ENCODE data around the gene APBA1. TPM values are rescaled to one million over a fixed set of nuclear protein-coding genes. Genes with fewer than 3 reads are reported as not detected.

The APBA1 gene
- total and polyA plus RNA-seq, 3 experiments from 2014 or later = 0.09 to 0.13 TPM; not detected in 1

GRCh38 chr9:69589156-69589555 lies 83.0 kb downstream of the APBA1 start:
- Histone ChIP-seq H3K4me3 (ENCODE audit: low read length) (no peak overlapping the region), H3K36me3 (ENCODE audit: insufficient read depth, low read length) (no peaks in the 10 kb centered on the region), H3K4me1 (ENCODE audit: insufficient read depth, low read length) (no peaks in the 10 kb centered on the region), H3K27ac (ENCODE audit: low read depth, low read length) (no peak overlapping the region), H3K27me3 (ENCODE audit: insufficient read depth, low read length, poor library complexity, severe bottlenecking) (no peaks in the 10 kb centered on the region), H3K9me3 (ENCODE audit: low read length) (no peaks in the 10 kb centered on the region)
- Mint-ChIP-seq H3K27ac (no peak overlapping the region), H3K9me3 (peaks cover 0 to 2% (median 0%) of the 10 kb centered on the region in 5 donors), H3K4me3 (no peak overlapping the region), H3K27me3 (peaks cover 5 to 7% of the 10 kb centered on the region in 2 donors), H3K4me1 (no peaks in the 10 kb centered on the region), H3K36me3 (no peaks in the 10 kb centered on the region)
- POLR2A ChIA-PET = no interaction called here
- DNase-seq = no peak
- CTCF ChIA-PET = no interaction called here

GRCh38 chr9:69585571-69585970 lies 86.6 kb downstream of the APBA1 start:
- Mint-ChIP-seq H3K4me1 (no peaks in the 10 kb centered on the region), H3K27me3 (peaks cover 4 to 9% of the 10 kb centered on the region in 2 donors), H3K27ac (no peak overlapping the region), H3K36me3 (no peaks in the 10 kb centered on the region), H3K9me3 (no peaks in the 10 kb centered on the region), H3K4me3 (no peak overlapping the region)
- Histone ChIP-seq H3K27me3 (ENCODE audit: insufficient read depth, low read length, poor library complexity, severe bottlenecking) (no peaks in the 10 kb centered on the region), H3K36me3 (ENCODE audit: insufficient read depth, low read length) (no peaks in the 10 kb centered on the region), H3K4me1 (ENCODE audit: insufficient read depth, low read length) (no peaks in the 10 kb centered on the region), H3K4me3 (ENCODE audit: low read length) (no peak overlapping the region), H3K27ac (ENCODE audit: low read depth, low read length) (no peak overlapping the region), H3K9me3 (ENCODE audit: low read length) (no peaks in the 10 kb centered on the region)
- ChIA-PET POLR2A (no interaction called here), CTCF (no interaction called here)
- DNase-seq = no peak

GRCh38 chr9:69584759-69585158 lies 87.4 kb downstream of the APBA1 start:
- Histone ChIP-seq H3K9me3 (ENCODE audit: low read length) (no peaks in the 10 kb centered on the region), H3K27me3 (ENCODE audit: insufficient read depth, low read length, poor library complexity, severe bottlenecking) (no peaks in the 10 kb centered on the region), H3K27ac (ENCODE audit: low read depth, low read length) (no peak overlapping the region), H3K4me3 (ENCODE audit: low read length) (no peak overlapping the region), H3K36me3 (ENCODE audit: insufficient read depth, low read length) (no peaks in the 10 kb centered on the region), H3K4me1 (ENCODE audit: insufficient read depth, low read length) (no peaks in the 10 kb centered on the region)
- Mint-ChIP-seq H3K36me3 (no peaks in the 10 kb centered on the region), H3K4me3 (no peak overlapping the region), H3K27me3 (peaks cover 4 to 7% of the 10 kb centered on the region in 2 donors), H3K9me3 (no peaks in the 10 kb centered on the region), H3K27ac (no peak overlapping the region), H3K4me1 (no peaks in the 10 kb centered on the region)
- POLR2A ChIA-PET = no interaction called here
- no peak for DNase-seq
- CTCF ChIA-PET = no interaction called here

GRCh38 chr9:69583645-69584234 lies 88.4 kb downstream of the APBA1 start:
- Mint-ChIP-seq H3K4me3 (no peak overlapping the region), H3K4me1 (no peaks in the 10 kb centered on the region), H3K27ac (no peak overlapping the region), H3K9me3 (no peaks in the 10 kb centered on the region), H3K36me3 (no peaks in the 10 kb centered on the region), H3K27me3 (peaks cover 4 to 7% of the 10 kb centered on the region in 2 donors)
- no peak for DNase-seq
- Histone ChIP-seq H3K4me3 (ENCODE audit: low read length) (no peak overlapping the region), H3K9me3 (ENCODE audit: low read length) (no peaks in the 10 kb centered on the region), H3K27me3 (ENCODE audit: insufficient read depth, low read length, poor library complexity, severe bottlenecking) (no peaks in the 10 kb centered on the region), H3K4me1 (ENCODE audit: insufficient read depth, low read length) (no peaks in the 10 kb centered on the region), H3K27ac (ENCODE audit: low read depth, low read length) (no peak overlapping the region), H3K36me3 (ENCODE audit: insufficient read depth, low read length) (no peaks in the 10 kb centered on the region)
- ChIA-PET POLR2A (no interaction called here), CTCF (interaction anchor here (1.3 kb wide), 1 partner anchor 8 kb away, joined by 3 read pairs; no protein-coding TSS in a partner anchor)

- CTCF ChIA-PET = interaction anchor here (1.3 kb wide), 1 partner anchor 9 kb away, joined by 3 read pairs; no protein-coding TSS in a partner anchor
- Mint-ChIP-seq H3K4me1 (no peaks in the 10 kb centered on the region), H3K36me3 (no peaks in the 10 kb centered on the region), H3K27ac (no peak overlapping the region), H3K27me3 (peaks cover 4 to 7% of the 10 kb centered on the region in 2 donors), H3K4me3 (no peak overlapping the region), H3K9me3 (peaks cover 0 to 2% (median 0%) of the 10 kb centered on the region in 5 donors)
- no peak overlapping the region for H3K4me3 ChIP-seq (ENCODE audit: low read length)
- no peak overlapping the region for H3K27ac ChIP-seq (ENCODE audit: low read depth, low read length)
- POLR2A ChIA-PET = no interaction called here
- no peaks in the 10 kb centered on the region for H3K9me3 ChIP-seq (ENCODE audit: low read length)
- H3K36me3 ChIP-seq (ENCODE audit: insufficient read depth, low read length) = no peaks in the 10 kb centered on the region
- no peaks in the 10 kb centered on the region for H3K27me3 ChIP-seq (ENCODE audit: insufficient read depth, low read length, poor library complexity, severe bottlenecking)
- no peak for DNase-seq
- H3K4me1 ChIP-seq (ENCODE audit: insufficient read depth, low read length) = no peaks in the 10 kb centered on the region
These were observed 89.5 kb downstream of the APBA1 start for GRCh38 chr9:69582544-69583297.

GRCh38 chr9:69582018-69582417 lies 90.2 kb downstream of the APBA1 start:
- H3K36me3 Mint-ChIP-seq = no peaks in the 10 kb centered on the region
- Histone ChIP-seq H3K36me3 (ENCODE audit: insufficient read depth, low read length) (no peaks in the 10 kb centered on the region), H3K4me3 (ENCODE audit: low read length) (no peak overlapping the region), H3K9me3 (ENCODE audit: low read length) (no peaks in the 10 kb centered on the region), H3K27me3 (ENCODE audit: insufficient read depth, low read length, poor library complexity, severe bottlenecking) (no peaks in the 10 kb centered on the region), H3K27ac (ENCODE audit: low read depth, low read length) (no peak overlapping the region), H3K4me1 (ENCODE audit: insufficient read depth, low read length) (no peaks in the 10 kb centered on the region)
- peaks cover 2 to 7% of the 10 kb centered on the region in 2 donors for H3K27me3 Mint-ChIP-seq
- peaks cover 0 to 2% (median 0%) of the 10 kb centered on the region in 5 donors for H3K9me3 Mint-ChIP-seq
- DNase-seq = no peak
- H3K4me3 Mint-ChIP-seq = no peak overlapping the region
- ChIA-PET POLR2A (no interaction called here), CTCF (no interaction called here)
- H3K4me1 Mint-ChIP-seq = no peaks in the 10 kb centered on the region
- H3K27ac Mint-ChIP-seq = no peak overlapping the region

GRCh38 chr9:69580582-69581214 lies 91.5 kb downstream of the APBA1 start:
- Histone ChIP-seq H3K9me3 (ENCODE audit: low read length) (no peaks in the 10 kb centered on the region), H3K27me3 (ENCODE audit: insufficient read depth, low read length, poor library complexity, severe bottlenecking) (no peaks in the 10 kb centered on the region), H3K4me3 (ENCODE audit: low read length) (no peak overlapping the region), H3K27ac (ENCODE audit: low read depth, low read length) (no peak overlapping the region), H3K36me3 (ENCODE audit: insufficient read depth, low read length) (no peaks in the 10 kb centered on the region), H3K4me1 (ENCODE audit: insufficient read depth, low read length) (no peaks in the 10 kb centered on the region)
- Mint-ChIP-seq H3K27me3 (peaks cover 0 to 7% of the 10 kb centered on the region in 2 donors), H3K27ac (no peak overlapping the region), H3K4me3 (no peak overlapping the region), H3K9me3 (peaks cover 0 to 2% (median 0%) of the 10 kb centered on the region in 5 donors), H3K4me1 (no peaks in the 10 kb centered on the region), H3K36me3 (no peaks in the 10 kb centered on the region)
- CTCF ChIA-PET = no interaction called here
- no peak for DNase-seq
- POLR2A ChIA-PET = no interaction called here

- CTCF ChIA-PET = no interaction called here
- POLR2A ChIA-PET = no interaction called here
- no peak overlapping the region for H3K4me3 ChIP-seq (ENCODE audit: low read length)
- no peaks in the 10 kb centered on the region for H3K9me3 ChIP-seq (ENCODE audit: low read length)
- H3K36me3 ChIP-seq (ENCODE audit: insufficient read depth, low read length) = no peaks in the 10 kb centered on the region
- H3K27me3 Mint-ChIP-seq = peaks cover 0 to 4% of the 10 kb centered on the region in 2 donors
- no peak overlapping the region for H3K4me3 Mint-ChIP-seq
- H3K27ac Mint-ChIP-seq = no peak overlapping the region
- DNase-seq = no peak
- no peak overlapping the region for H3K27ac ChIP-seq (ENCODE audit: low read depth, low read length)
- peaks cover 0 to 2% (median 0%) of the 10 kb centered on the region in 5 donors for H3K9me3 Mint-ChIP-seq
- H3K4me1 Mint-ChIP-seq = no peaks in the 10 kb centered on the region
- H3K4me1 ChIP-seq (ENCODE audit: insufficient read depth, low read length) = no peaks in the 10 kb centered on the region
- H3K36me3 Mint-ChIP-seq = no peaks in the 10 kb centered on the region
- no peaks in the 10 kb centered on the region for H3K27me3 ChIP-seq (ENCODE audit: insufficient read depth, low read length, poor library complexity, severe bottlenecking)
These were observed 92.2 kb downstream of the APBA1 start for GRCh38 chr9:69579760-69580581.

Measured in CD8-positive, alpha-beta memory T cell (primary cell).